Prostate gland (tissue), 2 donors: ENCODE measurements around the gene PPP1R3E. TPM values are rescaled to one million over a fixed set of nuclear protein-coding genes. Genes with fewer than 3 reads are reported as not detected.

Source experiments
- DNase-seq: peaks from one replicate; pipeline ENCODE4 v3.0.0-alpha.2; 2019; ENCODE audit warnings: low spot score
- H3K27ac ChIP-seq, 2 donors: fragments of 200-600 bp; sonication (generic); 2 replicates each; pipeline ENCODE4 v1.5.1; 2017 to 2019
- H3K27me3 ChIP-seq: fragments of 200-600 bp; sonication (generic); replicated peaks from 2 replicates; pipeline ENCODE4 v1.5.1; 2019; ENCODE audit not compliant: insufficient read depth
- H3K36me3 ChIP-seq, 2 donors: fragments of 200-600 bp; sonication (generic); 1 replicate in 1 of 2; 2 replicates in 1 of 2; pipeline versions ENCODE4 v1.5.1 to v1.8.1; 2017 to 2019
- H3K4me1 ChIP-seq: fragments of 200-600 bp; sonication (generic); replicated peaks from 2 replicates; pipeline ENCODE4 v1.5.1; 2019
- H3K4me3 ChIP-seq, 2 donors: fragments of 200-600 bp; sonication (generic); 2 replicates each; pipeline ENCODE4 v1.5.1; 2017 to 2019
- H3K9me3 ChIP-seq: fragments of 200-600 bp; sonication (generic); 2 replicates; pipeline ENCODE4 v1.5.1; 2017
- CTCF ChIP-seq, 4 experiments: fragments of 200-600 bp in 2 of 4; fragments of 450-650 bp in 2 of 4; sonication (generic) in 2 of 4; IDR thresholded peaks; 1 replicate in 3 of 4; 2 replicates in 1 of 4; pipeline ENCODE4 v1.5.1; 2016 to 2019; ENCODE audit warnings: antibody characterized with exemption in 4 of 4, mild to moderate bottlenecking in 2 of 4, moderate library complexity in 2 of 4
- POLR2A ChIP-seq: fragments of 450-650 bp; IDR thresholded peaks from one replicate; pipeline ENCODE4 v1.6.1; 2016; ENCODE audit warnings: antibody characterized with exemption, mild to moderate bottlenecking
- POLR2AphosphoS5 ChIP-seq: sonication (generic); formaldehyde crosslinking; IDR thresholded peaks from one replicate; pipeline ENCODE4 v1.6.1; 2017; ENCODE audit warnings: antibody characterized with exemption
- WGBS: methylation state at CpG from one replicate; pipeline ENCODE4 v1.1.5; 2018; 5-methylcytosine and 5-hydroxymethylcytosine counted together
- intact Hi-C: fragments of 100-400 bp; cut with DNase I; formaldehyde crosslinking; loops from one replicate; pipeline ENCODE4 v1.14.2; 2022
- total RNA-seq, 2 donors: library from RNA; depleted of rRNA; stranded (reverse); fragments of >200 nt; gene quantifications; one replicate each; pipeline ENCODE4 v1.1.0, GENCODE V29; 2016

The PPP1R3E gene
- total RNA-seq, 2 donors from 2014 or later: 4.9 to 20.2 TPM

- Histone ChIP-seq H3K27ac (no peak overlapping the region), H3K27me3 (no peaks in the 10 kb centered on the region), H3K36me3 (no peaks in the 10 kb centered on the region), H3K9me3 (no peaks in the 10 kb centered on the region), H3K4me3 (no peak overlapping the region), H3K4me1 (no peaks in the 10 kb centered on the region)
- no peak for TF ChIP-seq POLR2AphosphoS5
- no peak for TF ChIP-seq POLR2A
- TF ChIP-seq CTCF (IDR thresholded peaks at IDR 0.05): no peak
- DNase-seq: no peak
- intact Hi-C loops: no loop called here
- 90% methylated on average over 5 of the region's 5 CpGs for WGBS
Observed at GRCh38 chr14:23316300-23316699, 13.6 kb upstream of the PPP1R3E start.

GRCh38 chr14:23310546-23310945 is 7.9 kb upstream of the PPP1R3E start:
- DNase-seq: no peak
- H3K27me3 ChIP-seq: no peaks in the 10 kb centered on the region
- TF ChIP-seq POLR2AphosphoS5 (no peak), CTCF (IDR thresholded peaks at IDR 0.05) (no peak), POLR2A (no peak)
- H3K27ac ChIP-seq: no peak overlapping the region
- no peaks in the 10 kb centered on the region for H3K36me3 ChIP-seq
- H3K4me1 ChIP-seq: peaks cover 12% of the 10 kb centered on the region
- 100% methylated on average over 1 of the region's 1 CpG for WGBS
- no peak overlapping the region for H3K4me3 ChIP-seq
- intact Hi-C loops: no loop called here
- H3K9me3 ChIP-seq: no peaks in the 10 kb centered on the region

- H3K27me3 ChIP-seq: no peaks in the 10 kb centered on the region
- H3K4me1 ChIP-seq: peaks cover 12% of the 10 kb centered on the region
- H3K4me3 ChIP-seq: no peak overlapping the region
- no peaks in the 10 kb centered on the region for H3K36me3 ChIP-seq
- intact Hi-C loops: loop anchor here (10.0 kb wide), 1 partner anchor 184 kb away; no protein-coding TSS in a partner anchor
- H3K9me3 ChIP-seq: no peaks in the 10 kb centered on the region
- 78% methylated on average over 17 of the region's 17 CpGs for WGBS
- TF ChIP-seq CTCF (IDR thresholded peaks at IDR 0.05) (no peak), POLR2A (no peak), POLR2AphosphoS5 (no peak)
- no peak overlapping the region for H3K27ac ChIP-seq
- no peak for DNase-seq
Observed at GRCh38 chr14:23308721-23309445, 6.2 kb upstream of the PPP1R3E start.

- H3K27me3 ChIP-seq: no peaks in the 10 kb centered on the region
- WGBS: 80% methylated on average over 22 of the region's 22 CpGs
- H3K4me3 ChIP-seq: peak overlapping the region; percentile 52 to 62
- TF ChIP-seq POLR2AphosphoS5 (no peak), CTCF (IDR thresholded peaks at IDR 0.05) (no peak), POLR2A (no peak)
- intact Hi-C loops: loop anchor here (2.0 to 10.0 kb wide), 2 partner anchors 13 to 183 kb away; partner anchors contain the start of gene PABPN1
- no peaks in the 10 kb centered on the region for H3K9me3 ChIP-seq
- peak overlapping the region; percentile 85 to 87 for H3K27ac ChIP-seq
- H3K4me1 ChIP-seq: peaks cover 12% of the 10 kb centered on the region
- no peak for DNase-seq
- H3K36me3 ChIP-seq: no peaks in the 10 kb centered on the region
Observed at GRCh38 chr14:23307687-23308644, 5.3 kb upstream of the PPP1R3E start.
